SH-SY5Y (cell line): Measurements from ENCODE around the gene HIVEP1.

Experiments used
- GATA2 ChIP-seq: IDR thresholded peaks from 2 replicates; pipeline ENCODE4 v1.6.1; 2011; ENCODE audit warnings: mild to moderate bottlenecking, low read depth, low read length
- GATA3 ChIP-seq: IDR thresholded peaks from 2 replicates; pipeline ENCODE4 v1.6.1; 2011; ENCODE audit warnings: low read depth, mild to moderate bottlenecking, low read length, moderate library complexity

DNA sequence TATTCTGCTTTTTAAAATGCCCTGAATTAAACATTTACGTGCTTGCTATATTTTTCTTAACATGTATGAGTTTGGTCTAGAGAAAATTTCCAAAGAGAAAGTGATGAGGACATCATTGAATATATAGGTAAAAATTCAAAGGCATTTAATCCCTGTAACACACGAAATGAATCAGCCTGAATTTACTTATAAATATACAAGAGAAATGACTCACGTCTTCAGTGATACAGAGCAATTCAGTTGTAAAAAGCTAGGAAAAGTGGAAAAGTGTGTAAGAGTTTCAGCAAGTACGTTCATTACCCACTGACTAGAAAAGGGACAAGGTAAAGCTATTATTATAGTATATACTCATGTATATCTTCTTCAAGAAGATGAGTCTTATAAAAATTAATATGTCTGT, 124.8 kb downstream of the HIVEP1 start:
- no peak for TF ChIP-seq GATA2
- no peak for TF ChIP-seq GATA3
